ENCODE results near the gene TRERF1. TPM values are rescaled to one million over a fixed set of nuclear protein-coding genes. Genes with fewer than 3 reads are reported as not detected.
A peak's percentile ranks its signal among the peaks of the same experiment; 100 is the strongest.

TRERF1 gene
- total RNA-seq, 1 donor, result 12.0 TPM

GRCh38 chr6:42300701-42301100 lies 151.0 kb downstream of the TRERF1 start:
- no peak for TF ChIP-seq CTCF (IDR thresholded peaks at IDR 0.05; ENCODE audit: insufficient read depth, low read length)
- no peak for DNase-seq (ENCODE audit: low read depth)
- no peak overlapping the region for H3K4me3 ChIP-seq (ENCODE audit: low read depth, low read length)

GRCh38 chr6:42300185-42300584 lies 151.5 kb downstream of the TRERF1 start:
- TF ChIP-seq CTCF (IDR thresholded peaks at IDR 0.05; ENCODE audit: insufficient read depth, low read length), result no peak
- no peak for DNase-seq (ENCODE audit: low read depth)
- H3K4me3 ChIP-seq (ENCODE audit: low read depth, low read length), result no peak overlapping the region

- no peak for DNase-seq (ENCODE audit: low read depth)
- TF ChIP-seq CTCF (IDR thresholded peaks at IDR 0.05; ENCODE audit: insufficient read depth, low read length), result no peak
- no peak overlapping the region for H3K4me3 ChIP-seq (ENCODE audit: low read depth, low read length)
These were observed 154.1 kb downstream of the TRERF1 start for GRCh38 chr6:42297661-42298060.

GRCh38 chr6:42296614-42297013 lies 155.1 kb downstream of the TRERF1 start:
- no peak for DNase-seq (ENCODE audit: low read depth)
- no peak for TF ChIP-seq CTCF (IDR thresholded peaks at IDR 0.05; ENCODE audit: insufficient read depth, low read length)
- no peak overlapping the region for H3K4me3 ChIP-seq (ENCODE audit: low read depth, low read length)

- TF ChIP-seq CTCF (IDR thresholded peaks at IDR 0.05; ENCODE audit: insufficient read depth, low read length), result no peak
- no peak for DNase-seq (ENCODE audit: low read depth)
- no peak overlapping the region for H3K4me3 ChIP-seq (ENCODE audit: low read depth, low read length)
These were observed 156.0 kb downstream of the TRERF1 start for GRCh38 chr6:42295677-42296076.

GRCh38 chr6:42295181-42295580 lies 156.5 kb downstream of the TRERF1 start:
- DNase-seq (ENCODE audit: low read depth), result peak; percentile 31
- TF ChIP-seq CTCF (IDR thresholded peaks at IDR 0.05; ENCODE audit: insufficient read depth, low read length), result no peak
- H3K4me3 ChIP-seq (ENCODE audit: low read depth, low read length), result no peak overlapping the region

GRCh38 chr6:42294759-42295158 lies 157.0 kb downstream of the TRERF1 start:
- TF ChIP-seq CTCF (IDR thresholded peaks at IDR 0.05; ENCODE audit: insufficient read depth, low read length), result no peak
- no peak overlapping the region for H3K4me3 ChIP-seq (ENCODE audit: low read depth, low read length)
- DNase-seq (ENCODE audit: low read depth), result peak; percentile 44

Measured in fibroblast of the aortic adventitia (primary cell).